ENCODE results near the gene INSYN2B. TPM values are rescaled to one million over a fixed set of nuclear protein-coding genes. Genes with fewer than 3 reads are reported as not detected.

INSYN2B gene
- total RNA-seq, 4 donors from 2014 or later: 2.5 TPM; not detected in 3

DNA sequence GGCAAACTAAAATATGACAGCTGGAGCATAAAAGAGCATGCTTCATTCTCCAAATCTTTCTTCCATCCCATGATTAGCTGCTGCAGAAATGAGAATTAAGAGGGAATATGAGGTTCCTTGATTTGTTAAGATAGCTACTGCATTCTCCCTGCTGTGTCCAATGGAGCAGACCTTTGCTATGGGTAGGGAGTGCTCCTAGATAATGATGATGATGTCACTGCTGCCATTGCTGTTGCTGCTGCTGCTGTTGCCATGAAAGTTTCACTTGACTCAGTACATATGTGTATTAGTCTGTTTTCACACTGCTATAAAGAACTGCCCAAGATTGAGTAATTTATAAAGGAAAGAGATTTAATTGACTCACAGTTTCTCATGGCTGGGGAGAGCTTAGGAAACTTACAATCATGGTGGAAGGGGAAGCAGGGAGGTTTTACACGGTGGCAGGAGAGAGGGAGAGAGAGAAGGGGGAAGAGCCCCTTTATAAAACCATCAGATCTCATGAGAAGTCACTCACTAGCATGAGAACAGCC lies 128.9 kb downstream of the INSYN2B start:
- Histone ChIP-seq H3K27me3 (no peaks in the 10 kb centered on the region), H3K4me1 (no peaks in the 10 kb centered on the region), H3K4me3 (no peak overlapping the region), H3K27ac (no peak overlapping the region), H3K9me3 (peaks cover 0 to 6% (median 0%) of the 10 kb centered on the region in 4 donors), H3K36me3 (no peaks in the 10 kb centered on the region)
- no peak for DNase-seq
- TF ChIP-seq POLR2A (IDR thresholded peaks at IDR 0.05): no peak
- TF ChIP-seq, protein P1, sequence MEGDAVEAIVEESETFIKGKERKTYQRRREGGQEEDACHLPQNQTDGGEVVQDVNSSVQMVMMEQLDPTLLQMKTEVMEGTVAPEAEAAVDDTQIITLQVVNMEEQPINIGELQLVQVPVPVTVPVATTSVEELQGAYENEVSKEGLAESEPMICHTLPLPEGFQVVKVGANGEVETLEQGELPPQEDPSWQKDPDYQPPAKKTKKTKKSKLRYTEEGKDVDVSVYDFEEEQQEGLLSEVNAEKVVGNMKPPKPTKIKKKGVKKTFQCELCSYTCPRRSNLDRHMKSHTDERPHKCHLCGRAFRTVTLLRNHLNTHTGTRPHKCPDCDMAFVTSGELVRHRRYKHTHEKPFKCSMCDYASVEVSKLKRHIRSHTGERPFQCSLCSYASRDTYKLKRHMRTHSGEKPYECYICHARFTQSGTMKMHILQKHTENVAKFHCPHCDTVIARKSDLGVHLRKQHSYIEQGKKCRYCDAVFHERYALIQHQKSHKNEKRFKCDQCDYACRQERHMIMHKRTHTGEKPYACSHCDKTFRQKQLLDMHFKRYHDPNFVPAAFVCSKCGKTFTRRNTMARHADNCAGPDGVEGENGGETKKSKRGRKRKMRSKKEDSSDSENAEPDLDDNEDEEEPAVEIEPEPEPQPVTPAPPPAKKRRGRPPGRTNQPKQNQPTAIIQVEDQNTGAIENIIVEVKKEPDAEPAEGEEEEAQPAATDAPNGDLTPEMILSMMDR (IDR thresholded peaks at IDR 0.05): no peak

DNA sequence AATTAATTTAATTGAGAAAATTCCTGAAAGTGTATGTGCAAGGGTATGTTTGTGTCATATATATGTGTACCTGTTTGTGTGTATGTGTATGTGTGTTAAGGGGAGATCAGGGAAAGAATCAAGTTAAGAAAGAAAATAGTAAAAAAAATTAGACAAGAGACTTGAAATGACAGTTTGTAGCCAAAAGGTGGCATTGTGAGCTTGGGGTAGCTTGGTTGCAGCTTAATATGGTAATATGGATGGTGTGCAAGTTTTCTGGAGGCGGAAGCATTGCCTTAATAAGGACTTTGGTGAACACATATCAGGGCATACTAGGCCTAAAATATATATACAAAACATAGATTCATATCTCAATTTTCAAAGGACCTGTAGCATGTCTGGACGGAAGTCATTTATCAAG lies 129.9 kb downstream of the INSYN2B start:
- H3K27me3 ChIP-seq: no peaks in the 10 kb centered on the region
- H3K4me1 ChIP-seq: no peaks in the 10 kb centered on the region
- H3K27ac ChIP-seq: no peak overlapping the region
- no peak for DNase-seq
- TF ChIP-seq, protein P1 (IDR thresholded peaks at IDR 0.05): no peak
- TF ChIP-seq POLR2A (IDR thresholded peaks at IDR 0.05): no peak
- H3K9me3 ChIP-seq: peaks cover 0 to 6% (median 0%) of the 10 kb centered on the region in 4 donors
- H3K36me3 ChIP-seq: no peaks in the 10 kb centered on the region
- no peak overlapping the region for H3K4me3 ChIP-seq

DNA sequence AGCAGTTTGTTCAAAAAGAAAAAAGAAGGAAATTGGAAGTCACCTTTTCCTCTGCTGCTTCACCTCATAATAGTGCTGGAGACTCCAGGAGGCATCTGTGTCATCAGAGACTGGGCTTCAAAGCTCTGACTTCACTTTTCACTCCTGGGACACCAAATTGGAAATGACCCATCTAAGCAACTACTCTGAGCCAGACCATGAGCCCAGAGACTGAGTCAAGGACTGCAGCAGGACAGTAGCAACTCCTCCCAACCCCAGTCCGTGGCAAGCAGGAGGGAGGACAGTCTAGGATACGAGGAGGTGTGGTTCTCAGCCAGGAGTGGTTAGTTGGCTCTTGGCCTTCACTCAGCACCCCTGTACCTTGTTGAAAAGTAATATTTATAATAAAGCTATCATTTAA lies 131.5 kb downstream of the INSYN2B start:
- TF ChIP-seq POLR2A (IDR thresholded peaks at IDR 0.05): no peak
- TF ChIP-seq, protein P1 (IDR thresholded peaks at IDR 0.05): no peak
- no peaks in the 10 kb centered on the region for H3K36me3 ChIP-seq
- no peak for DNase-seq
- no peak overlapping the region for H3K4me3 ChIP-seq
- peaks cover 0 to 6% (median 0%) of the 10 kb centered on the region in 4 donors for H3K9me3 ChIP-seq
- no peak overlapping the region for H3K27ac ChIP-seq
- H3K4me1 ChIP-seq: no peaks in the 10 kb centered on the region
- H3K27me3 ChIP-seq: no peaks in the 10 kb centered on the region

DNA sequence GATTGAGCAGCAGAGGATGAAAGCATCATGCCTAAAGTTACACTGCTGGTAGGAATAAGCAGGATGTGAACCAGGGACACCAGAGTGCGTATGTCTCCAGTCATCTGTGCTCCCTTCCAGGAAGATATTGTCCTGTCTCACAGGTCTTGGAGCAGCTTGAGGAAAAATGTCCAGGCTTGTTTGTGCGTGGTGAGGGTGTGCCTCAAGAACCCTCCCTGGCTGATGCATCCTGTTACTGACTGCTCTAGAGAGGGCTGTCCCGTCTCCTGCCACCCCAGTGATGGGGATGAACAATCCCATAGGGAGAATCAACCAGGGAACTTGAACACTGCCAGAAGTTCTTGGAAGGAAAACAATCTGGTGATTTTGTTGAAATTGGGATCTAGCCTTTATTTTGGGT lies 132.0 kb downstream of the INSYN2B start:
- H3K27ac ChIP-seq: no peak overlapping the region
- H3K4me1 ChIP-seq: no peaks in the 10 kb centered on the region
- peaks cover 0 to 6% (median 0%) of the 10 kb centered on the region in 4 donors for H3K9me3 ChIP-seq
- DNase-seq: no peak
- H3K27me3 ChIP-seq: no peaks in the 10 kb centered on the region
- TF ChIP-seq, protein P1 (IDR thresholded peaks at IDR 0.05): no peak
- TF ChIP-seq POLR2A (IDR thresholded peaks at IDR 0.05): no peak
- H3K36me3 ChIP-seq: no peaks in the 10 kb centered on the region
- no peak overlapping the region for H3K4me3 ChIP-seq

DNA sequence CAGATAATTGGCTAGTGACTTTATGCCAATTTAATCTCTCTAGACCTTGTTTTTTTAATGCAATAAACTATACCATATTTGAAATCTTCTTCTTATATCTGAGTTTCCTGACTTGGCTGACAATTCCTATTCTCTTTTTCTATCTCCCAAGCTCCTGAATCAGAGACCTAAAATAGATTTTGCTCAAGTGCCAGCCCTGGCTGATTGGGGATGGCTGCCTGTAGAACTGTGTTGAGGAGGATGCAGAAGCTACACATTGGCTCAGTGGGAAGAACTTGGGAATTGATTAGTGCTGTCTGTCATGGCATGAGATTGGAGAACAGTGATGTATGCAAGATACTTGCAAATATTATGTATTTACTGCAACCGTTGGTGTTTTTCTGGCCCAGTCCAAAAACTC lies 132.8 kb downstream of the INSYN2B start:
- DNase-seq: no peak
- no peak for TF ChIP-seq POLR2A (IDR thresholded peaks at IDR 0.05)
- TF ChIP-seq, protein P1 (IDR thresholded peaks at IDR 0.05): no peak

DNA sequence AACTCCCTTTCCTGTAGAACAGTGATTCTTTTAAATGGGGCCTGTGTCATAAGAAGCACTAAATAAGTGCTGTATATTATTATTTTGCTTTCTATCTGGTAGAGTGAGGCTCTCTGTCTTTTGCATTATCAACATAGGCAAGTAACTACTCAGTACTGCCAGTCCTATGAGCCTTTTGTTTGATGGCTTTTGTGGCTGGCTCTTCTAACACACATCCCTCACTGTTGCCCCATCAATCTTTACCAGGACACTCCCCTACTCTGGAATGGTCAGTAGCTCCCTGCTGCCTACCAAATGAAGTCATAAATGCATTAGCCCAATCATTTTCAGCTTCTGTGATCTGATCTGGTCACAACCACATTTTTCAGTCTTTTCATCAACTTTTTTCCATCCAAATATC lies 137.6 kb downstream of the INSYN2B start:
- no peak for DNase-seq
- Histone ChIP-seq H3K4me3 (no peak overlapping the region), H3K27me3 (no peaks in the 10 kb centered on the region), H3K36me3 (no peaks in the 10 kb centered on the region), H3K27ac (no peak overlapping the region), H3K9me3 (no peaks in the 10 kb centered on the region), H3K4me1 (no peaks in the 10 kb centered on the region)
- no peak for TF ChIP-seq POLR2A (IDR thresholded peaks at IDR 0.05)
- TF ChIP-seq, protein P1 (IDR thresholded peaks at IDR 0.05): no peak

More for the DNA sequence above, 132.8 kb downstream of the INSYN2B start:
- Histone ChIP-seq H3K9me3 (peaks cover 0 to 6% (median 0%) of the 10 kb centered on the region in 4 donors), H3K27me3 (no peaks in the 10 kb centered on the region), H3K27ac (no peak overlapping the region), H3K4me3 (no peak overlapping the region), H3K4me1 (no peaks in the 10 kb centered on the region), H3K36me3 (no peaks in the 10 kb centered on the region)
